HUDEP-2 (cell line): ENCODE results near the gene LDHD.
A peak's percentile ranks its signal among the peaks of the same experiment; 100 is the strongest.

Source experiments
- DNase-seq, 76 experiments: peaks; one replicate each; lab custom pipeline; 2025; ENCODE audit not compliant: unreplicated experiment in 76 of 76; lab: John Stamatoyannopoulos, UW

LDHD gene

GRCh38 chr16:75064403-75065148 is 52.0 kb downstream of the LDHD start:
- DNase-seq = peak in 56 of 76 experiments; percentile 12 to 80 (median 52)

GRCh38 chr16:75063549-75064088 is 53.0 kb downstream of the LDHD start:
- DNase-seq = peak in 3 of 76 experiments; percentile 14 to 23 (median 17)

GRCh38 chr16:75062976-75063346 is 53.6 kb downstream of the LDHD start:
- no peak for DNase-seq

- peak in 66 of 76 experiments; percentile 20 to 84 (median 58) for DNase-seq
Observed at GRCh38 chr16:75062135-75062975, 54.2 kb downstream of the LDHD start.
